WTC11 (cell line): ENCODE measurements around the gene CACNA1F.

Experiments used
- CTCF ChIP-seq: fragments of 200-600 bp; IDR thresholded peaks from 2 replicates; pipeline ENCODE4 v1.8.0; 2022; ENCODE audit warnings: antibody characterized with exemption
- SMAD3 ChIP-seq: sonication (generic); formaldehyde crosslinking; IDR thresholded peaks from 2 replicates; pipeline ENCODE4 v1.8.0; 2022; ENCODE audit warnings: missing genetic modification reagents, mild to moderate bottlenecking, borderline replicate concordance

GRCh38 chrX:49204017-49204416, 29.1 kb downstream of the CACNA1F start:
- TF ChIP-seq CTCF (no peak), SMAD3 (CRISPR knock-in tag) (no peak)
